ENCODE results near the gene FOXS1.

DNA sequence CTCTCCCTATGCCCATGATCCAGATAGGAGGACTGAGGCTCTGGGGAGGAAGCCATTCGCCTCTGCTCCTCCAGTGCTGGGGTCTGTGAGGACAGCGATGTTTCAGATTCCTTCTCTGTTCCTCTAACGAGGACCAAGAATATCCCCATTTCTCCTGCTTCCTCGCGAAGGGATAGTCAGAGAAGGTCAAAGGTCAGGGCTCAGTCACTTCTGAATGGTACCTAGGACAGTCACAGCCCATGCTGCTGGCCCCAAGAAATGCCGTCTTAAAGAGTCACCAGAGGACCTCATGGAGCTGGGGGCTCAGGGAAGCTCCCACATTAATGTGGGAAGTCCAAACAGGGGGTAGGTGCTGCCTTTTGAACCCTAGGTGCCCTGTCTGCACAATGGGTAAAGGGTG lies 2.1 kb downstream of the FOXS1 start:
- TF ChIP-seq, protein P1, sequence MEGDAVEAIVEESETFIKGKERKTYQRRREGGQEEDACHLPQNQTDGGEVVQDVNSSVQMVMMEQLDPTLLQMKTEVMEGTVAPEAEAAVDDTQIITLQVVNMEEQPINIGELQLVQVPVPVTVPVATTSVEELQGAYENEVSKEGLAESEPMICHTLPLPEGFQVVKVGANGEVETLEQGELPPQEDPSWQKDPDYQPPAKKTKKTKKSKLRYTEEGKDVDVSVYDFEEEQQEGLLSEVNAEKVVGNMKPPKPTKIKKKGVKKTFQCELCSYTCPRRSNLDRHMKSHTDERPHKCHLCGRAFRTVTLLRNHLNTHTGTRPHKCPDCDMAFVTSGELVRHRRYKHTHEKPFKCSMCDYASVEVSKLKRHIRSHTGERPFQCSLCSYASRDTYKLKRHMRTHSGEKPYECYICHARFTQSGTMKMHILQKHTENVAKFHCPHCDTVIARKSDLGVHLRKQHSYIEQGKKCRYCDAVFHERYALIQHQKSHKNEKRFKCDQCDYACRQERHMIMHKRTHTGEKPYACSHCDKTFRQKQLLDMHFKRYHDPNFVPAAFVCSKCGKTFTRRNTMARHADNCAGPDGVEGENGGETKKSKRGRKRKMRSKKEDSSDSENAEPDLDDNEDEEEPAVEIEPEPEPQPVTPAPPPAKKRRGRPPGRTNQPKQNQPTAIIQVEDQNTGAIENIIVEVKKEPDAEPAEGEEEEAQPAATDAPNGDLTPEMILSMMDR (IDR thresholded peaks at IDR 0.05) = no peak
- TF ChIP-seq POLR2A (IDR thresholded peaks at IDR 0.05) = no peak

All from esophagus squamous epithelium (tissue), 4 donors.